NCI-H1048 (cell line): Measurements from ENCODE around the gene EMC1.
"Not testable (repeated sequence)": the region's sequence is repeated elsewhere in the genome, so short reads cannot be mapped to it uniquely, and the experiment has no call there.

ENCODE experiments used
- DNase-seq: peaks from one replicate; lab custom pipeline; 2025; lab: John Stamatoyannopoulos, UW

The EMC1 gene

DNA sequence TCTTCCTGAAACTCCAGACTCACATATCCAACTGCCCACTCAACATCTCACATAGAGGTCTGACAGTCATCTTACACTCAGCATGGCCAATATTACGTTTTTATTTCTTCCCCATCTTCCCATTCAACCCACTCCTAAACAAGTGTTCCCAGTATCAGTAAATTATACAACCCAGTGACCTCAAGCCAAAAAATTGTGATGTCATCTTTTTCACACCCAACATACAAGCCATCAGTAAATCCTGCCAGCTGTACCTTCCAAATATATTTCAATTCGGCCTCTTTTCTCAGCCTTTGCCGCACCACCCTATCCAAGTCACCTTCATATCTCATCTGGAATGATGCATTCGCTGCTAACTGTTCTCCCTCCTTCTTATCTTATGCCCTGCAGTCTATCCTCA is 60.9 kb downstream of the EMC1 start:
- no peak for DNase-seq

DNA sequence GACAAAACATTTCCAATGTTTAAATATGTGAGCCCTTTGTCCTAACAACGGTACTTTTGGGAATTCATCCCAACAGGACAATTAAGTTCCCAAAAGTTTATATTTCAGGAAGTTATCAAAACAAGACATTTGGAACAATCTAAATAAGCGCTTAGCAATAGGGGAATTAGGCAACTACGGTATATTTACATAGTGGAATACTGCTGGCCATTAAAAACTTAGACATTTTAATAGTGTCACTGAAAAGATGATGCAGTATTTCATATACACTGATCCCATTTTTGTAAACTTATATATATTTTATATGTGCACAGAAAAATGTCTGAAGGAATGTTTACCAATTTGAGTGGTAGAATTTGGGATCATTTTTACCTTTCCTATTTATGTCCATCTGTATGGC is 62.1 kb downstream of the EMC1 start:
- no peak for DNase-seq

DNA sequence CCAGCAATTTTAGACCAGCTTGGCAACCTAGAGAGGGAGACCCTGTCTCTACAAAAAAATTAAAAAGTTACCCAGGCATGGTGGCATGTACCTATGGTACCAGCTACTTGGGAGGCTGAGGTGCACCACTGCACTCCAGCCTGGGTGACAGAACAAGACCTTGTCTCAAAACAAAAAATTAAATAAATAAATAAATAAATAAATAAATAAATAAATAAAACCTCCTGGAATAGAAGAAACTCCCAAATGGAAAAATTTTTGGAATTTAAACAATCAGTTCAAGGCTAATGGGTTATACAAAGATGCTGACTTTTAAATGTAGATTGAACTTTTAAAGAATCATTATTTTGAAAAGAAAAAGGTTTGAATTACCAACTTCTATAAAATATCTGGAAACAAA is 63.5 kb downstream of the EMC1 start:
- DNase-seq: no peak

DNA sequence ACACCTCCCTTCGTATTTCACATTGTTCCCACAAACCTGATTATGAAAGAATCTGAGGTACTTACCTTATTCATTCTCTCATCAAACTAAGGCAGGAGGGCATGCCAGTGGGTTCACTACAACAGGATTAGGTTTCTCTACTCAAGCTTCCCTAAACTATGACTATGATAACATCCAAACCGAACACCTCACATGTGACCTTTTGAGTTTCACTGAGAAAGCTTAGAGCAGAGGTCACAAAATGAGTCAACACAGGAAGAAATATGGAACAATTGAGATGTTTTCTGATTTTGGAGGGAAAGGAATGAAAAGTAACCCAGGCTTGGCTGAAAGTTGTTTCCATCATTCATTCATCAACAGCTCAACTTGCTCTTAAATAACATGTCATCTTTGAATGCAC is 65.3 kb downstream of the EMC1 start:
- DNase-seq: no peak

DNA sequence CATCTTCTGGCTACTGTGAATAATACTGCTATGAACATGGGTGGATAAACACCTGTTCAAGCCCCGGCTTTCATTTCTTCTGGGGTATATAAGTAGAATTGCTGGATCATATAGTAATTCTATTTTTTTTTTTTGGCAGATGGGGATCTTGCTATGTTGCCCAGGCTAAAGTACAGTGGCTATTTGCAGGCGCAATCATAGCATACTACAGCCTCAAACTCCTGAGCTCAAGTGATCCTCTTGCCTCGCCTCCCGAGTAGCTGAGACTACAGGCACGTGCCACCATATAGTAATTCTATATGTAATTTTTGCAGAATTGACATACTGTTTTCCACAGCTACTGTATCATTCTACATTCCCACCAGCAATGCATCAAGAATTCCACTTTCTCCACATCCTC is 69.1 kb downstream of the EMC1 start:
- DNase-seq: no peak

DNA sequence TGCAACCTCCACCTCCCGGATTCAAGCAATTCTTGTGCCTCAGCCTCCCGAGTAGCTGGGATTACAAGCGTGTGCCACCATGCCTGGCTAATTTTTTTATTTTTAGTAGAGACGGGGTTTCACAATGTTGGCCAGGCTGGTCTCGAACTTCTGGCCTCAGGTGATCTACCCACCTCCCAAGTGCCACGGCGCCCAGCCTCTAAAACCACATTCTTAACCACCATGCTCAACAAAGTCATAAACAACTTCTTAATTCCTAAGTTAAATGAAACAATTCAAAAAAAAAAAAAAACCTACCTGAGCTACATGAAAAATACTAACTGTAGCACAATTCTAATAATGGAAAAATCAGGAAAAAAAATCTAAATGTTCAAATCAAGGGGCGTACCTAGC is 71.1 kb downstream of the EMC1 start:
- not testable (repeated sequence) for DNase-seq

DNA sequence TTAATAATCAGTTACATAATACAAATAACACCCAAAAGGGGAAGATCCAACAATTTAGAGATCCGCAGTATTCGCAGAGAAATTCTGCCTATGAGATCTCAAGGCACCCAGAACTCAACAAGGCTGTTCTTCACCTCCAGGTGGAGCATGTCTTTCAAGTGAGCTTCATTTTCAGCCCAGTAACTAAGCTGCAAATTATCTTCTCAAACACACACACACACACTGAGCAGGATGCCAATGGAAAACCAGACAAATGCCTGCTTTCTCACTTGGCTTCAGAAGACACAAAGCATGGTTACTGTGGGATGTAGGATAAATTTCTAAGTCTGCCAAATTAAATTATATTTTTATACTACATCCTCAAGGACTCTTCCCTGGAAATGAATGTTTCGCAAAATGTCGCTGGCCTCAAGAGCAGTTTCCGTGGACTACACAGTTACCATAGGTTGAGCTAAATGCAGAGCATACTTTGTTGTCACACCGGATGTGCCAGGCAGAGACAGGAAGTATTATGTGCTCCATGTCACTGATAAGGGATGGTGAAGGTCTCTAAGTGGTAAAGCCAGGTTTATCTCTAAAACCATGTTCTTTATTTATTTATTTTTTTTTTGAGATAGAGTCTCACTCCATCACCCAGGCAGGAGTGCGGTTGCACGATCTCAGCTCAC is 71.6 kb downstream of the EMC1 start:
- DNase-seq: no peak

DNA sequence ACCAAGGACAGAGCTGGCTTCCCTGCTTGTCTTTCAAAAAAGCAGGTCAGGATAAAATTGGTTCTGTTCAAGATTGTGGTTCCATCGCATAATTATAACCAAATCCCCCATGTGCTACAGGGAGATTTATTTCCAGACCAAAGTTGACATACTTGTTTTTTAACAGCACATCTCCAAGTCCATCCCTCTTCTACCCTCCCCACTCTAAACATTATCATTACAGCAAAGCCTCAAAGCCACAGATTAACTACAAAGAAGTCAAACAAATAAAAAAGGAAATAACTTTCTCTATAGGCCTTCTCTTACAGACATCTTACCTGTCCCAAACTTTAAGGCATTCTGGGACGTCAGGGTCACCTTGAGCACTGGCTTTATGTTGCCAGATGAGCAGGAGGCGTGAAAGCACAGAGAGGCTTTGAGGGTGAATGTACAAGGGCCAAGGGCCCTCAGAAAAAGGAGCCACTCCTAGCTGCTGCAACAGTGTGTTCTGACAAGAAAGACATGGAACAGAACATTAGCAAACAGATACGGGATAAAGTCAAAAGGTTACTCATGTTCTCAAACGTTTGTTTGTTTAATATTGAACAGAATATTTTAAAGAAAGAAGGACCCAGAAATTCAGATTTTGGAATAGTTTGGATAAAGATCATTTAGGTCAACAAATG is 72.5 kb downstream of the EMC1 start:
- DNase-seq: no peak

DNA sequence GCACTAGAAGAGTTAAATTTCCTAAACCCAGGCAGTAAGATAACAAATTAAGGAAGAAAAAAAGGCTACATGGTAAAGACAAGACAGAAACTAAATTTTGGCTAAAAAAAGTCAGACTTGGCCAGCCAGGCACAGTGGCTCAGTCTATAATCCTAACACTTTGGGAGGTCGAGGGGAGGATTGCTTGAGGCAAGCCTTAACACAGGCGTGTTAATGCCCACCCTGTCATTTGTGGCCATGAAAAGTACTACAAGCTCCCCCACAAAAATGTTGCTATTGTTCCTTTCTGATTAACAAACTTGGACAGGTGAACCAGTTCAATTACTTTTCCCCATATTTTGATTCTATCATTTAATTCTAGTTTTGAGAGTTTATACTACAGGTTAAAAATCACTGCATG is 73.5 kb downstream of the EMC1 start:
- no peak for DNase-seq

DNA sequence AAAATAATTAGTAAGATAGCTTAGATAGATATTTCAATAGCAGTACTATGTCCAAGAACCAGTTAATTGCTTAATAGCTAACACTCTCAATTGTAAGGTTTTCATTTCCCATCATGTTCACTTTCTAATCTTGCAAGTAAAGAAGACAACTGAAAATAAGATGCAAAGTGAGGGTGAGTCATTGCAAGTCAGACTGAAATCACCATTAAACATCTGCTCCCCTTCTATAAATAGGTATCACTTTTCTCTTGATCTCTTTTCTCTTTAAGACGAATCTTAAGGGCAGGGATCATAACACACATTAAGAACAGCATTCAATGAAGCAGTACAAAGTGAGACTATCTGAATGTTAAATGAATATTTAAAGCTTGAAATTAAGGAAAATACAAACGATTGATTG is 81.7 kb downstream of the EMC1 start:
- DNase-seq: no peak

DNA sequence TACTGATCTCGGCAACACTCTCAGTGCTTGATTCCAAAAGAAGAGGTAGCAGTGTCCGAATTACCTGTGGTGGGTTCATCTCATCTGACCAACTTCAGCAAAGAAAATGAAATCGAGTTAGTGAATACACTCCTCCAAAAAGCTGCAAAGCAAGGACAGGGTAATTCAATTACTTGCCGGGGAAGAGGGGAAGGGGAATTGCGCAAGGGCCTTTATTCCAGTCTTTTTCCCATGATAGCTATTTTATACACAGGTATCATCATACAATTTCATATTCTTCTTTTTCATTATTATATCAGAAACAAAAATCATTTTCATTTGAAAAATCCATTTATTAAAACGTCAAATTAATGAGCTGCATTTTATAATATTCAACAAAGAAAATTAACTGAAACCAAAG is 84.2 kb downstream of the EMC1 start:
- DNase-seq: no peak

DNA sequence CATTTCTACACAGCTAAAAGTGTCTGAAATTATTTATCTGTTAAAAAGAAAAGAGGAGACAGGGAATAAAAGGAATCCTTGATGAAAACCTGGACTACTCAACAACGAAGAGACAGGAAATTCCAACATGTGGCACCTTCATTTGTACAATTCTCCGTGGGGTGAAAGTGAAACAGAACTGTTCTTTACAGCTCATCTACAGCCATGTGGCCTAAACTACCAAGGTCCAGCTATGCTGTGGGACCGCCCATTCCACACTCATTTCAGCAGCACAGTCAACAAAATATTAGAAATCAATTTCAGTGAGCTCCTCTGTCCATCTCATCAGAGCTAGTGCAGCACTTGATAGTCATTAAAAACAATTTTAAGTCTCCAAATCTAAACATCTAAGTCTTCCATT is 85.3 kb downstream of the EMC1 start:
- no peak for DNase-seq
